GM23338 (cell line): ENCODE results near the gene GZF1. TPM values are rescaled to one million over a fixed set of nuclear protein-coding genes. Genes with fewer than 3 reads are reported as not detected.

Source experiments
- ATAC-seq: fragments of 200-7000 bp; cut with Tn5 transposase; 3 replicates; pipeline ENCODE4 v1.9.1; 2020
- DNase-seq: peaks from one replicate; pipeline ENCODE4 v3.0.0-alpha.2; 2015; ENCODE audit warnings: low spot score
- H2AFZ ChIP-seq: fragments of 200-600 bp; sonication (generic); 2 replicates; pipeline ENCODE4 v1.8.0; 2016; ENCODE audit warnings: antibody characterized with exemption, mild to moderate bottlenecking, moderate library complexity
- H3F3A ChIP-seq: fragments of 200-600 bp; sonication (generic); replicated peaks from 2 replicates; pipeline ENCODE4 v1.8.0; 2017; ENCODE audit warnings: antibody characterized with exemption, mixed run types, low read depth
- H3K27ac ChIP-seq: fragments of 200-600 bp; sonication (generic); 2 replicates; pipeline ENCODE4 v1.6.1; 2016; ENCODE audit warnings: low read depth
- H3K27me3 ChIP-seq: fragments of 200-600 bp; sonication (generic); 2 replicates; pipeline ENCODE4 v1.8.0; 2016; ENCODE audit warnings: mild to moderate bottlenecking, mixed run types, moderate library complexity; ENCODE audit not compliant: insufficient read depth
- H3K36me3 ChIP-seq: fragments of 200-600 bp; sonication (generic); 2 replicates; pipeline ENCODE4 v1.8.0; 2016; ENCODE audit warnings: mild to moderate bottlenecking; ENCODE audit not compliant: insufficient read depth
- H3K4me1 ChIP-seq: fragments of 200-600 bp; sonication (generic); 2 replicates; pipeline ENCODE4 v1.8.0; 2016; ENCODE audit warnings: mild to moderate bottlenecking, moderate library complexity; ENCODE audit not compliant: insufficient read depth
- H3K4me2 ChIP-seq: fragments of 200-600 bp; sonication (generic); 2 replicates; pipeline ENCODE4 v1.7.1; 2017; ENCODE audit warnings: mixed run types
- H3K4me3 ChIP-seq: fragments of 200-600 bp; sonication (generic); 2 replicates; pipeline ENCODE4 v1.6.1; 2016; ENCODE audit warnings: mixed run types
- H3K79me2 ChIP-seq: fragments of 200-600 bp; sonication (generic); replicated peaks from 2 replicates; pipeline ENCODE4 v1.8.0; 2017; ENCODE audit warnings: mild to moderate bottlenecking; ENCODE audit not compliant: insufficient read depth
- H3K9me2 ChIP-seq: fragments of 200-600 bp; sonication (generic); 2 replicates; pipeline ENCODE4 v1.8.0; 2017; ENCODE audit not compliant: insufficient read depth
- H4K20me1 ChIP-seq: fragments of 200-600 bp; sonication (generic); replicated peaks from 2 replicates; pipeline ENCODE4 v1.8.0; 2017; ENCODE audit warnings: mild to moderate bottlenecking; ENCODE audit not compliant: insufficient read depth
- H3K27ac Mint-ChIP-seq: 2 replicates; pipeline ENCODE4 v1.8.0; 2020; ENCODE audit warnings: inconsistent platforms, mild to moderate bottlenecking, moderate library complexity, mixed read lengths
- H3K27me3 Mint-ChIP-seq: 3 replicates; pipeline ENCODE4 v1.8.0; 2022; ENCODE audit warnings: low read depth, mild to moderate bottlenecking, moderate library complexity, mixed read lengths, inconsistent platforms; ENCODE audit not compliant: insufficient read depth, poor library complexity
- H3K36me3 Mint-ChIP-seq: 3 replicates; pipeline ENCODE4 v1.8.0; 2021; ENCODE audit warnings: low read depth, mild to moderate bottlenecking, inconsistent platforms, moderate library complexity, mixed read lengths
- H3K4me1 Mint-ChIP-seq: 3 replicates; pipeline ENCODE4 v1.8.0; 2020; ENCODE audit warnings: mild to moderate bottlenecking, inconsistent platforms, mixed read lengths
- H3K4me3 Mint-ChIP-seq: 3 replicates; pipeline ENCODE4 v1.8.0; 2021; ENCODE audit warnings: moderate library complexity, mild to moderate bottlenecking, inconsistent platforms, mixed read lengths
- H3K9me3 Mint-ChIP-seq: 3 replicates; pipeline ENCODE4 v1.8.0; 2020; ENCODE audit warnings: moderate library complexity, mild to moderate bottlenecking, inconsistent platforms, mixed read lengths
- CREB1 ChIP-seq: fragments of 250-450 bp; sonication (Bioruptor Pico); IDR thresholded peaks from 2 replicates; pipeline ENCODE4 v1.5.0; 2020; ENCODE audit warnings: low read depth, mild to moderate bottlenecking, moderate library complexity
- JUNB ChIP-seq: IDR thresholded peaks from one replicate; pipeline ENCODE4 v1.6.1; 2016; ENCODE audit warnings: antibody characterized with exemption; ENCODE audit not compliant: unreplicated experiment
- POLR2AphosphoS5 ChIP-seq: IDR thresholded peaks from 2 replicates; pipeline ENCODE4 v1.6.1; 2016; ENCODE audit warnings: antibody characterized with exemption, low read depth
- REST ChIP-seq: IDR thresholded peaks from one replicate; pipeline ENCODE4 v1.6.1; 2018; ENCODE audit warnings: antibody characterized with exemption; ENCODE audit not compliant: unreplicated experiment
- STAT1 ChIP-seq: IDR thresholded peaks from one replicate; pipeline ENCODE4 v1.6.1; 2016; ENCODE audit warnings: antibody characterized with exemption; ENCODE audit not compliant: unreplicated experiment
- polyA plus RNA-seq: library from polyadenylated mRNA; unstranded; fragments of >200 nt; fragmentation: Nextera tagmentation; extraction: Ambion mirVana; gene quantifications from 2 replicates; pipeline ENCODE4 v1.2.1, GENCODE V29; 2016
- total RNA-seq: library from RNA; depleted of rRNA; stranded (reverse); fragments of >200 nt; shearing (Covaris generic); gene quantifications from 2 replicates; pipeline ENCODE4 v1.2.3, GENCODE V29; 2014
- TF ChIP-seq, protein P1 (sequence below): IDR thresholded peaks from 2 replicates; pipeline ENCODE4 v1.6.1; 2016; ENCODE audit warnings: antibody characterized with exemption

The GZF1 gene
- total and polyA plus RNA-seq, 2 experiments from 2014 or later, result 4.2 to 15.7 TPM

DNA sequence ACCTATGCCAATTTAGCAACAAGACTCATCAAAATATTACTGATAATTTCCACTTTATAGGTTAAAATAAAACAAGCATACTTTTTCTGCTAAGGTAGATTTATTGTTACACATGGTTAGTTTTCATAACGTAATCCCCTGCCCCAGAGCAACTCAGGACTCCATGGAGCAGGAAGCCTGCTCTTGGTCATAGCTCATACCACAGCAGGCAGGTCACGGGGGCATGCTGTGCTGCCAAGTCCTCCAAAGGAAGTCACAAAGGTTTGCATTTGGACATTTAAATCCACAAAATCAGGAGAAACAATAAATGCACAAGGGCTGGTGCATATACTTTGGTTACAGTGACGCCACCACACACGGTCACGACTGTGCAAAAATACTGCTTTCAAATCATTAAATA lies 12.5 kb downstream of the GZF1 start:
- peaks cover 70% of the 10 kb centered on the region for H3K36me3 Mint-ChIP-seq

DNA sequence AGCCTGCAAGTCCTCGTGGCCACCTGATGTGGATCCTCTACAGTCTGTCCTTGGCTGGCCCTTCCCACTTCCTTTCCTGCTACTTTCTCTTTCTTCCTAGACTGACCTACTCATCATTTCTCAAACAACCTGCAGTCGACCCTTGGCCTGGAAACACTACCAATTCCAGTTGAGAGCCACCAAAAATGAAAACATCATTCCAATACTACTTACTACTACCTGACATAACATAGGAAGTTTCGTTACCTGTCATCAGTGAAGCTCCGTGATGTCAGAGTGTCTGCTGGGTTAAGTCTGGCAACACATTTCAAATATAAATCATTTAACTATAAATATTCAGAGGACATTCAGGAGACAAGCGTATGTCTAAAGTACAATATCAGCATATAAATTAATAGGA lies 13.8 kb downstream of the GZF1 start:
- DNase-seq, result no peak
- Histone ChIP-seq H3K4me2 (no peak overlapping the region), H3K4me1 (no peaks in the 10 kb centered on the region), H3F3A (no peaks in the 10 kb centered on the region), H3K27ac (no peak overlapping the region), H4K20me1 (0 out of 2 replicates have a peak, but pooled peaks cover 12% of the 10 kb centered on the region), H3K36me3 (peaks cover 12% of the 10 kb centered on the region; the same call in 1 of the 2 replicates), H3K4me3 (no peak overlapping the region), H2AFZ (no peak overlapping the region), H3K9me2 (no peaks in the 10 kb centered on the region), H3K79me2 (no peaks in the 10 kb centered on the region; the same call in 1 of the 2 replicates), H3K27me3 (no peaks in the 10 kb centered on the region)
- TF ChIP-seq, protein P1, sequence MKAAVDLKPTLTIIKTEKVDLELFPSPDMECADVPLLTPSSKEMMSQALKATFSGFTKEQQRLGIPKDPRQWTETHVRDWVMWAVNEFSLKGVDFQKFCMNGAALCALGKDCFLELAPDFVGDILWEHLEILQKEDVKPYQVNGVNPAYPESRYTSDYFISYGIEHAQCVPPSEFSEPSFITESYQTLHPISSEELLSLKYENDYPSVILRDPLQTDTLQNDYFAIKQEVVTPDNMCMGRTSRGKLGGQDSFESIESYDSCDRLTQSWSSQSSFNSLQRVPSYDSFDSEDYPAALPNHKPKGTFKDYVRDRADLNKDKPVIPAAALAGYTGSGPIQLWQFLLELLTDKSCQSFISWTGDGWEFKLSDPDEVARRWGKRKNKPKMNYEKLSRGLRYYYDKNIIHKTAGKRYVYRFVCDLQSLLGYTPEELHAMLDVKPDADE, result no peak
- no peak for TF ChIP-seq REST
- TF ChIP-seq JUNB, result no peak
- Mint-ChIP-seq H3K4me3 (no peak overlapping the region), H3K27ac (peak overlapping the region; percentile 16; the same call in 1 of the 2 replicates), H3K27me3 (peaks cover 4% of the 10 kb centered on the region), H3K9me3 (no peaks in the 10 kb centered on the region), H3K36me3 (peaks cover 65% of the 10 kb centered on the region), H3K4me1 (no peaks in the 10 kb centered on the region)
- ATAC-seq, result no peak

More for the DNA sequence above, 12.5 kb downstream of the GZF1 start:
- DNase-seq (no peak), ATAC-seq (no peak)
- TF ChIP-seq STAT1 (no peak), CREB1 (no peak), POLR2AphosphoS5 (no peak)
- TF ChIP-seq, protein P1, result no peak
- H4K20me1 ChIP-seq, result peaks cover 22% of the 10 kb centered on the region
- no peak overlapping the region for H2AFZ ChIP-seq
- H3K9me3 Mint-ChIP-seq, result no peaks in the 10 kb centered on the region
- no peaks in the 10 kb centered on the region for H3F3A ChIP-seq
- no peaks in the 10 kb centered on the region for H3K4me1 ChIP-seq
- H3K9me2 ChIP-seq, result no peaks in the 10 kb centered on the region
- no peak overlapping the region for H3K4me3 Mint-ChIP-seq
- no peaks in the 10 kb centered on the region for H3K27me3 ChIP-seq
- no peak overlapping the region for H3K27ac Mint-ChIP-seq
- H3K4me1 Mint-ChIP-seq, result no peaks in the 10 kb centered on the region
- H3K79me2 ChIP-seq, result no peaks in the 10 kb centered on the region; the same call in 1 of the 2 replicates
- H3K27me3 Mint-ChIP-seq, result peaks cover 4% of the 10 kb centered on the region
- H3K4me3 ChIP-seq, result no peak overlapping the region
- H3K27ac ChIP-seq, result no peak overlapping the region
- H3K36me3 ChIP-seq, result peaks cover 20% of the 10 kb centered on the region; the same call in 1 of the 2 replicates
- no peak overlapping the region for H3K4me2 ChIP-seq
